ENCODE results near the gene GNAI3. TPM values are rescaled to one million over a fixed set of nuclear protein-coding genes. Genes with fewer than 3 reads are reported as not detected.
A peak's percentile ranks its signal among the peaks of the same experiment; 100 is the strongest.

Gene GNAI3
- total RNA-seq, 2 donors from 2014 or later: 2.6 to 2.8 TPM

DNA sequence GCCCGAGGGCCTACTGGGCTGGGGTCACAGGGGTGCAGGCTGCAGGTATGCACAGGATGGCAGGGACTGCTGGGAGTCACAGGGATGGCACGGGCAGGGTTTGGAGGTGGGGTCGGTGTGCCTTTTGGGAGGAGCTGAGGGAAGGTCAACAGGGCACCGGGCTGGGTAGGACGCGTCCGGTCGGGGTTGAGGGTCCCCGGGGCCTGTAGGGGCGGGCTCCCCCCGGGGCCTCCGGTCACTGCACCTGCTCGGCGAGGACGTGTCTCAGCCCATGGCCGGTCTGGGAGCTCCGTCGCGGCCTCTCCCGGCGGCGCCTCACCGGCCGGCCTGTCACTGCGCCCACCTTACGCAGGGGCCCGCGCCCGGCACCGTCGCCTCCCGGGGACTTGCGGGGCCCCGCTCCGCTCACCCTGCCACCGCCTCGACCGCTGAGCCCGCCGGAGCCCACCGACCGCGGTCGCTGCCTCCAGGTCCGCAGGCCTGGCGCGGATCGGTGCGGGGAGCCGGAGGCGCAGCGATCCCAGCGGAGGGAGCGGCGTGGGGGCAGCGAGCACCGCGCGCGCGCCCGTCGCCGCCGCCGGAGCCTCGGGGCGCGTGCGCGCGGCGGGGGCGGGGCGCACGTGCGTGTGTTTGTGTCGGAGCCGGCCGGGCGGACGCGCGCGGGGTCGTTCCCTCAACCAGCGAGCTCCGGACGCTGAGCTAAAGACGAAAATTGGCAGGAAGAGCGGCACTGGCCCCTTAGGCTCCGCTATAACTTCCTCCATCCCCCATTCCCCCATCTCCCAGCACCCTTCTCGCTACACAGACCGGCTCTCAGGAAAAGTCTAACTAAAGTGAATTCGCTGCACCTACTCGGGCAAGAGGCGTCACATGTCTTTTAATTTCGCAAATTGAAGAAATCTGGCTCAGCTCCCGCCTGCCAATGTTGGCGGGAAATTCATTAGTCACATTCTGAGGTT is 39.0 kb upstream of the GNAI3 start, which contains the start of gene AMIGO1:
AMIGO1 (minus strand) TSS at position 552 of the 959 bp plus-strand sequence. CDS start 815 bp downstream, outside the sequence.
- peak within 1 kb of the TSS; percentile 69 to 77 for H3K4me3 ChIP-seq
- peaks cover 0 to 19% of the 10 kb centered on the region in 2 donors for H3K4me1 ChIP-seq
- no peaks in the 10 kb centered on the region for H3K36me3 ChIP-seq
- DNase-seq (ENCODE audit: low spot score): no peak
- peak within 1 kb of the TSS; percentile 57 to 65 for H3K27ac ChIP-seq
- H3K9me3 ChIP-seq: no peaks in the 10 kb centered on the region
- H3K27me3 ChIP-seq: no peaks in the 10 kb centered on the region
- TF ChIP-seq, protein P1, sequence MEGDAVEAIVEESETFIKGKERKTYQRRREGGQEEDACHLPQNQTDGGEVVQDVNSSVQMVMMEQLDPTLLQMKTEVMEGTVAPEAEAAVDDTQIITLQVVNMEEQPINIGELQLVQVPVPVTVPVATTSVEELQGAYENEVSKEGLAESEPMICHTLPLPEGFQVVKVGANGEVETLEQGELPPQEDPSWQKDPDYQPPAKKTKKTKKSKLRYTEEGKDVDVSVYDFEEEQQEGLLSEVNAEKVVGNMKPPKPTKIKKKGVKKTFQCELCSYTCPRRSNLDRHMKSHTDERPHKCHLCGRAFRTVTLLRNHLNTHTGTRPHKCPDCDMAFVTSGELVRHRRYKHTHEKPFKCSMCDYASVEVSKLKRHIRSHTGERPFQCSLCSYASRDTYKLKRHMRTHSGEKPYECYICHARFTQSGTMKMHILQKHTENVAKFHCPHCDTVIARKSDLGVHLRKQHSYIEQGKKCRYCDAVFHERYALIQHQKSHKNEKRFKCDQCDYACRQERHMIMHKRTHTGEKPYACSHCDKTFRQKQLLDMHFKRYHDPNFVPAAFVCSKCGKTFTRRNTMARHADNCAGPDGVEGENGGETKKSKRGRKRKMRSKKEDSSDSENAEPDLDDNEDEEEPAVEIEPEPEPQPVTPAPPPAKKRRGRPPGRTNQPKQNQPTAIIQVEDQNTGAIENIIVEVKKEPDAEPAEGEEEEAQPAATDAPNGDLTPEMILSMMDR (IDR thresholded peaks at IDR 0.05): no peak

DNA sequence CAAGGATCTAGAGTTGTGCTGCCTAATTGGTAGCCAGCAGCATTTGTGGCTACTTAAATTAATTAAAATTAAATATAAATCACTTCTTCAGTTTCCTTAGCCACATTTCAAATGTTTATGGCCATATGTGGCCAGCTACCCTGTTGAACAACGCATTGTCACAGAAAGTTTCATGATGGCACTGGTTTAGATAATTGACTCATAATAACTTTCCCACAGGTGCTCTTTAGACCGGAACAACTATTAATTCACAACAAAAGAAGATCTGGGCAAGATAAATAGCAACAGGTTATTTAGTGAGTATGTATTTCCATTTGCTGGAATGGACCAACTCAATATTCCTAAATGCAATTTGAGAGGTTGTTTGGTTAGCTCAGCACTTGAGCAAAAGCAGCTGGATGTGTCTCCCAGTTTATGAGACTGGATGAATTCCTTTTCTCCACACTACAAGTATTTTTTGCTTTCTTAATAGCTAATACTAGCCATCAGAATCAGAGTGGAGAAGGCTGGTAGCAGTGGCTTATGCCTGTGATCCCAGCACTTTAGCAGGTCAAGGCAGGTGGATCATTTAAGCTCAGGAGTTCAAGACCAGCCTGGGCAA is 35.2 kb upstream of the GNAI3 start:
- no peaks in the 10 kb centered on the region for H3K27me3 ChIP-seq
- DNase-seq (ENCODE audit: low spot score): no peak
- TF ChIP-seq, protein P1 (IDR thresholded peaks at IDR 0.05): no peak

DNA sequence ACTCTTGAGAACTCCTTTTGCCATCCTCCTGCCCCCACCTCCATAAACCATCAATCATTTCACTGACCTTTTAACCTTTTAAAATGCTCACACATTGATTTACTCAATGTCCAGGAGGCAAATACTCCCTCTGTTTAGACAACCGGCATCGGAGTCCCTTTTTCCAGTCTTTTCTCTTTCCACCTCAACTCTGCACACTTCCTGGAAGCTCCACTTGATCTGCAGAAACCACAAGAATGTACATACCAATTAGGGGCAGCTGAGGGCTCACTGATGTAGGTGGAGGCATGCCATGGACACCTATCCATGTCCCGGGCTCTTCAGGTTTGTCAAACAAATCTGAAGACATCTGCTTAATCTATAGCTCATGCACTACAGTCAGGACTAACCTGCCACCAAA is 33.6 kb upstream of the GNAI3 start:
- TF ChIP-seq, protein P1 (IDR thresholded peaks at IDR 0.05): no peak
- Histone ChIP-seq H3K9me3 (no peaks in the 10 kb centered on the region), H3K4me3 (no peak overlapping the region), H3K27ac (no peak overlapping the region), H3K4me1 (peaks cover 0 to 8% of the 10 kb centered on the region in 2 donors), H3K27me3 (no peaks in the 10 kb centered on the region), H3K36me3 (no peaks in the 10 kb centered on the region)
- DNase-seq (ENCODE audit: low spot score): no peak

More for the DNA sequence above, 35.2 kb upstream of the GNAI3 start:
- Histone ChIP-seq H3K36me3 (no peaks in the 10 kb centered on the region), H3K27ac (no peak overlapping the region), H3K4me1 (peaks cover 0 to 19% of the 10 kb centered on the region in 2 donors), H3K4me3 (no peak overlapping the region), H3K9me3 (no peaks in the 10 kb centered on the region)

DNA sequence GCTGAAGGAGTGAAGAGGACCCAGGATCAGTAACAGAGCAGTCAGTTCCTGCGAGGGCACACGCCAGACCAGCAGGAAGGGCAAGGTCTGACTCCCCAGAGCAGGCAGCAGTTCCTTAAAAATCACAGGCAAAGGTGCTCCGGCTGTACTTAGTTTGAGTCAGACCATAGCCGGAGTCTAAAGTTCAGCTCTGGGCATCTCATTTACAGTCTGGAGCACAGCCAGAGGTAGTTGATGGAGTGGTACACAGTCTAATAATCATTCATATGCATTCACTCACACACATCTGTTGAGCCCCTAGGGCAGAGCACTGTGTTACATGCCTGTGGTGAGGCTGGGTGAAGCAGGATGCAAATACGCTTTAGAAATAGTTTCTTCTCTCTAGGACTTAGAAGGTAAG is 31.5 kb upstream of the GNAI3 start:
- no peaks in the 10 kb centered on the region for H3K9me3 ChIP-seq
- H3K27ac ChIP-seq: no peak overlapping the region
- TF ChIP-seq, protein P1 (IDR thresholded peaks at IDR 0.05): no peak
- H3K4me3 ChIP-seq: no peak overlapping the region
- DNase-seq (ENCODE audit: low spot score): no peak
- H3K4me1 ChIP-seq: no peaks in the 10 kb centered on the region
- no peaks in the 10 kb centered on the region for H3K27me3 ChIP-seq
- no peaks in the 10 kb centered on the region for H3K36me3 ChIP-seq

DNA sequence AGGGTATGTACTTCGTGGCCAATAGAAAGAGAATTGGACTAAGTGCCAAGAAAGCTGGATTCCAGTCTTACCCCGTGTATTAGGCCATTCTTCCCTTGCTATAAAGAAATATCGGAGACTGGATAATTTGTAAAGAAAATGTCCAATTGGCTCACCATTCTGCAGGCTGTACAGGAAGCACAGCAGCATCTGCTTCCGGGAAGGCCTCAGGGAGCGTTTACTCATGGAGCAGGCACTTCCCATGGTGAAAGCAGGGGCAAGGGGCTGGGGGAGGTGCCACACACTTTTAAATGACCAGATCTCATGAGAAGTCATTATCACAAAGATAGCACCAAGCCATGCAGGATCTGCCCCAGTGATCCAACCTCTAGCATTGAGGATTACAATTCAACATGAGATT is 31.1 kb upstream of the GNAI3 start:
- H3K27me3 ChIP-seq: no peaks in the 10 kb centered on the region
- H3K4me1 ChIP-seq: no peaks in the 10 kb centered on the region
- no peak overlapping the region for H3K27ac ChIP-seq
- no peaks in the 10 kb centered on the region for H3K36me3 ChIP-seq
- TF ChIP-seq, protein P1 (IDR thresholded peaks at IDR 0.05): no peak
- H3K9me3 ChIP-seq: no peaks in the 10 kb centered on the region
- H3K4me3 ChIP-seq: no peak overlapping the region
- DNase-seq (ENCODE audit: low spot score): no peak
